Sigmoid colon (tissue), 4 donors: ENCODE measurements around the gene PTPRQ.

ENCODE experiments used
- EP300 ChIP-seq, 4 donors: sonication (generic); formaldehyde crosslinking; IDR thresholded peaks; one replicate each; pipeline ENCODE4 v1.6.1; 2017; ENCODE audit warnings: antibody characterized with exemption in 4 of 4
- POLR2A ChIP-seq, 2 donors: fragments of 450-650 bp; IDR thresholded peaks; one replicate each; pipeline ENCODE4 v1.6.1; 2016; ENCODE audit warnings: antibody characterized with exemption in 2 of 2, mild to moderate bottlenecking in 2 of 2, moderate library complexity in 2 of 2
- POLR2AphosphoS5 ChIP-seq, 4 donors: sonication (generic); formaldehyde crosslinking; IDR thresholded peaks; one replicate each; pipeline ENCODE4 v1.6.1; 2017; ENCODE audit warnings: antibody characterized with exemption in 4 of 4
- TF ChIP-seq, protein P1 (sequence below), 4 experiments: fragments of 450-650 bp in 3 of 4; fragments of 200-600 bp in 1 of 4; IDR thresholded peaks; one replicate each; pipeline ENCODE4 v1.5.1; 2016 to 2019; ENCODE audit warnings: antibody characterized with exemption in 4 of 4, mild to moderate bottlenecking in 3 of 4, moderate library complexity in 2 of 4

DNA sequence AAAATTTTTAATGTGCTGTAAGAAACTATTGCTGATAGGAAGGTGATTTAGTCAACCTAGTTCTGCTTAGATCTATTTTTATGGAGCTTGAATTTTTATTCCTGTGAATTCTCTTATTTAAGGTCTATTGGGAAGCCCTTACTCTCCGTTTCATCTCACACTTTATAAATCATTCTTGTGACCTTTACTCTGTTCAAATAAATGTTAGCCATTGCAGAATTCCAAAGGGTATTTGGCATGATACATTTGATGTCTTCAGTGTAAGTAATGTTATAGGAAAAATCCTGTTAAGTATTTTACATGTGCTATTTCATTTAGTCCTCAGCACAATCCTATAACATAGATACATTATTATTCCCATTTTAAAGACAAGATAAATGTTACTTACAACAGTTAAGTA lies 12.5 kb downstream of the PTPRQ start:
- TF ChIP-seq POLR2AphosphoS5 (IDR thresholded peaks at IDR 0.05): no peak
- TF ChIP-seq POLR2A (IDR thresholded peaks at IDR 0.05): no peak
- TF ChIP-seq, protein P1, sequence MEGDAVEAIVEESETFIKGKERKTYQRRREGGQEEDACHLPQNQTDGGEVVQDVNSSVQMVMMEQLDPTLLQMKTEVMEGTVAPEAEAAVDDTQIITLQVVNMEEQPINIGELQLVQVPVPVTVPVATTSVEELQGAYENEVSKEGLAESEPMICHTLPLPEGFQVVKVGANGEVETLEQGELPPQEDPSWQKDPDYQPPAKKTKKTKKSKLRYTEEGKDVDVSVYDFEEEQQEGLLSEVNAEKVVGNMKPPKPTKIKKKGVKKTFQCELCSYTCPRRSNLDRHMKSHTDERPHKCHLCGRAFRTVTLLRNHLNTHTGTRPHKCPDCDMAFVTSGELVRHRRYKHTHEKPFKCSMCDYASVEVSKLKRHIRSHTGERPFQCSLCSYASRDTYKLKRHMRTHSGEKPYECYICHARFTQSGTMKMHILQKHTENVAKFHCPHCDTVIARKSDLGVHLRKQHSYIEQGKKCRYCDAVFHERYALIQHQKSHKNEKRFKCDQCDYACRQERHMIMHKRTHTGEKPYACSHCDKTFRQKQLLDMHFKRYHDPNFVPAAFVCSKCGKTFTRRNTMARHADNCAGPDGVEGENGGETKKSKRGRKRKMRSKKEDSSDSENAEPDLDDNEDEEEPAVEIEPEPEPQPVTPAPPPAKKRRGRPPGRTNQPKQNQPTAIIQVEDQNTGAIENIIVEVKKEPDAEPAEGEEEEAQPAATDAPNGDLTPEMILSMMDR (IDR thresholded peaks at IDR 0.05): no peak
- no peak for TF ChIP-seq EP300 (IDR thresholded peaks at IDR 0.05)
